ENCODE measurements around the gene ARHGAP29. TPM values are rescaled to one million over a fixed set of nuclear protein-coding genes. Genes with fewer than 3 reads are reported as not detected.

Gene ARHGAP29
- total and polyA plus RNA-seq, 2 donors = 9.0 to 72.0 TPM

GRCh38 chr1:94250341-94250740 lies 13.0 kb upstream of the ARHGAP29 start:
- Histone ChIP-seq H3K4me3 (ENCODE audit: low read depth, low read length) (no peak overlapping the region), H3K4me1 (ENCODE audit: insufficient read depth) (no peaks in the 10 kb centered on the region), H3K27ac (ENCODE audit: low read depth) (no peak overlapping the region), H3K36me3 (ENCODE audit: insufficient read depth) (no peaks in the 10 kb centered on the region)
- WGBS = 81% methylated on average over 3 of the region's 3 CpGs
- no peak for DNase-seq (ENCODE audit: extremely low spot score)

GRCh38 chr1:94248956-94249688 lies 11.7 kb upstream of the ARHGAP29 start:
- 96% methylated on average over 11 of the region's 11 CpGs for WGBS
- no peak overlapping the region for H3K27ac ChIP-seq (ENCODE audit: low read depth)

GRCh38 chr1:94247138-94248094 lies 10.0 kb upstream of the ARHGAP29 start:
- WGBS = under 1% methylated on average over 103 of the region's 103 CpGs
- H3K4me3 ChIP-seq (ENCODE audit: low read depth, low read length) = peak overlapping the region; percentile 78
- DNase-seq (ENCODE audit: extremely low spot score) = no peak

More at GRCh38 chr1:94248956-94249688, 11.7 kb upstream of the ARHGAP29 start:
- Histone ChIP-seq H3K4me1 (ENCODE audit: insufficient read depth) (no peaks in the 10 kb centered on the region), H3K4me3 (ENCODE audit: low read depth, low read length) (no peak overlapping the region), H3K36me3 (ENCODE audit: insufficient read depth) (no peaks in the 10 kb centered on the region)
- DNase-seq (ENCODE audit: extremely low spot score) = no peak

GRCh38 chr1:94246692-94247137 lies 9.3 kb upstream of the ARHGAP29 start:
- no peaks in the 10 kb centered on the region for H3K4me1 ChIP-seq (ENCODE audit: insufficient read depth)
- H3K27ac ChIP-seq (ENCODE audit: low read depth) = no peak overlapping the region
- H3K4me3 ChIP-seq (ENCODE audit: low read depth, low read length) = peak overlapping the region; percentile 78
- 23% methylated on average over 11 of the region's 11 CpGs for whole genome bisulfite sequencing
- DNase-seq (ENCODE audit: extremely low spot score) = no peak
- H3K36me3 ChIP-seq (ENCODE audit: insufficient read depth) = no peaks in the 10 kb centered on the region

More at GRCh38 chr1:94247138-94248094, 10.0 kb upstream of the ARHGAP29 start:
- Histone ChIP-seq H3K36me3 (ENCODE audit: insufficient read depth) (no peaks in the 10 kb centered on the region), H3K4me1 (ENCODE audit: insufficient read depth) (no peaks in the 10 kb centered on the region), H3K27ac (ENCODE audit: low read depth) (peak overlapping the region; percentile 60)

- 78% methylated on average over 5 of the region's 5 CpGs for WGBS
- Histone ChIP-seq H3K4me3 (ENCODE audit: low read depth, low read length) (no peak overlapping the region), H3K4me1 (ENCODE audit: insufficient read depth) (no peaks in the 10 kb centered on the region), H3K36me3 (ENCODE audit: insufficient read depth) (no peaks in the 10 kb centered on the region), H3K27ac (ENCODE audit: low read depth) (peak overlapping the region; percentile 5)
- no peak for DNase-seq (ENCODE audit: extremely low spot score)
Observed at GRCh38 chr1:94245747-94246438, 8.5 kb upstream of the ARHGAP29 start.

GRCh38 chr1:94244816-94245215 lies 7.4 kb upstream of the ARHGAP29 start:
- no peak overlapping the region for H3K27ac ChIP-seq (ENCODE audit: low read depth)

GRCh38 chr1:94243665-94244064 lies 6.3 kb upstream of the ARHGAP29 start:
- Histone ChIP-seq H3K27ac (ENCODE audit: low read depth) (no peak overlapping the region), H3K36me3 (ENCODE audit: insufficient read depth) (no peaks in the 10 kb centered on the region), H3K4me1 (ENCODE audit: insufficient read depth) (no peaks in the 10 kb centered on the region), H3K4me3 (ENCODE audit: low read depth, low read length) (no peak overlapping the region)
- DNase-seq (ENCODE audit: extremely low spot score) = no peak
- WGBS = 95% methylated on average over 2 of the region's 2 CpGs

More at GRCh38 chr1:94244816-94245215, 7.4 kb upstream of the ARHGAP29 start:
- H3K4me3 ChIP-seq (ENCODE audit: low read depth, low read length) = no peak overlapping the region
- H3K4me1 ChIP-seq (ENCODE audit: insufficient read depth) = no peaks in the 10 kb centered on the region
- DNase-seq (ENCODE audit: extremely low spot score) = no peak
- H3K36me3 ChIP-seq (ENCODE audit: insufficient read depth) = no peaks in the 10 kb centered on the region

- no peak overlapping the region for H3K27ac ChIP-seq (ENCODE audit: low read depth)
- DNase-seq (ENCODE audit: extremely low spot score) = no peak
Observed at GRCh38 chr1:94240822-94241221, 3.4 kb upstream of the ARHGAP29 start.

GRCh38 chr1:94239796-94240195 lies 2.4 kb upstream of the ARHGAP29 start:
- Histone ChIP-seq H3K27ac (ENCODE audit: low read depth) (no peak overlapping the region), H3K4me3 (ENCODE audit: low read depth, low read length) (no peak overlapping the region), H3K36me3 (ENCODE audit: insufficient read depth) (no peaks in the 10 kb centered on the region), H3K4me1 (ENCODE audit: insufficient read depth) (no peaks in the 10 kb centered on the region)
- no peak for DNase-seq (ENCODE audit: extremely low spot score)

More at GRCh38 chr1:94240822-94241221, 3.4 kb upstream of the ARHGAP29 start:
- Histone ChIP-seq H3K4me1 (ENCODE audit: insufficient read depth) (no peaks in the 10 kb centered on the region), H3K4me3 (ENCODE audit: low read depth, low read length) (no peak overlapping the region), H3K36me3 (ENCODE audit: insufficient read depth) (no peaks in the 10 kb centered on the region)

- WGBS = 77% methylated on average over 3 of the region's 3 CpGs
- no peak for DNase-seq (ENCODE audit: extremely low spot score)
- no peaks in the 10 kb centered on the region for H3K36me3 ChIP-seq (ENCODE audit: insufficient read depth)
- no peaks in the 10 kb centered on the region for H3K4me1 ChIP-seq (ENCODE audit: insufficient read depth)
- H3K4me3 ChIP-seq (ENCODE audit: low read depth, low read length) = no peak overlapping the region
- no peak overlapping the region for H3K27ac ChIP-seq (ENCODE audit: low read depth)
Observed at GRCh38 chr1:94239051-94239450, 1.7 kb upstream of the ARHGAP29 start.

GRCh38 chr1:94236630-94237290 lies 624 bp downstream of the ARHGAP29 start:
- under 1% methylated on average over 39 of the region's 39 CpGs for WGBS
- no peak for DNase-seq (ENCODE audit: extremely low spot score)
- no peaks in the 10 kb centered on the region for H3K4me1 ChIP-seq (ENCODE audit: insufficient read depth)
- peak overlapping the region; percentile 70 for H3K27ac ChIP-seq (ENCODE audit: low read depth)
- H3K36me3 ChIP-seq (ENCODE audit: insufficient read depth) = no peaks in the 10 kb centered on the region
- H3K4me3 ChIP-seq (ENCODE audit: low read depth, low read length) = peak overlapping the region; percentile 63

- no peak overlapping the region for H3K27ac ChIP-seq (ENCODE audit: low read depth)
- 1% methylated on average over 6 of the region's 6 CpGs for WGBS
- H3K36me3 ChIP-seq (ENCODE audit: insufficient read depth) = no peaks in the 10 kb centered on the region
- DNase-seq (ENCODE audit: extremely low spot score) = no peak
- H3K4me1 ChIP-seq (ENCODE audit: insufficient read depth) = no peaks in the 10 kb centered on the region
- H3K4me3 ChIP-seq (ENCODE audit: low read depth, low read length) = peak overlapping the region; percentile 63
Observed at GRCh38 chr1:94236013-94236491, 1.3 kb downstream of the ARHGAP29 start.
